Stomach (tissue), 9 donors: ENCODE data around the gene SFPQ. TPM values are rescaled to one million over a fixed set of nuclear protein-coding genes. Genes with fewer than 3 reads are reported as not detected.
"Not testable (repeated sequence)": the region's sequence is repeated elsewhere in the genome, so short reads cannot be mapped to it uniquely, and the experiment has no call there.

Source experiments
- DNase-seq, 2 donors: peaks; one replicate each; pipeline versions ENCODE4 v3.0.0 to v3.0.0-alpha.2; 2013 to 2019
- H3K27ac ChIP-seq, 5 donors: fragments of 200-600 bp in 4 of 5; sonication (generic) in 4 of 5; one replicate each; pipeline ENCODE4 v1.5.1; 2013 to 2019; ENCODE audit warnings: mild to moderate bottlenecking in 1 of 5, moderate library complexity in 1 of 5
- H3K27me3 ChIP-seq, 3 donors: fragments of 200-600 bp; sonication (generic); one replicate each; pipeline ENCODE4 v1.5.1; 2017 to 2019; ENCODE audit warnings: mixed run types in 1 of 3
- H3K36me3 ChIP-seq, 4 donors: fragments of 200-600 bp; sonication (generic); 1 replicate in 3 of 4; 2 replicates in 1 of 4; pipeline ENCODE4 v1.5.1; 2016 to 2019
- H3K4me1 ChIP-seq, 4 donors: fragments of 200-600 bp; sonication (generic); one replicate each; pipeline ENCODE4 v1.5.1; 2016 to 2019
- H3K4me3 ChIP-seq, 4 donors: fragments of 200-600 bp; sonication (generic) in 3 of 4; one replicate each; pipeline ENCODE4 v1.5.1; 2016 to 2019; ENCODE audit warnings: mild to moderate bottlenecking in 1 of 4
- H3K9me3 ChIP-seq, 4 donors: fragments of 200-600 bp; sonication (generic); one replicate each; pipeline ENCODE4 v1.5.1; 2016 to 2019
- EP300 ChIP-seq: sonication (generic); formaldehyde crosslinking; IDR thresholded peaks from one replicate; pipeline ENCODE4 v1.6.1; 2017; ENCODE audit warnings: antibody characterized with exemption
- POLR2A ChIP-seq, 4 donors: fragments of 450-650 bp; IDR thresholded peaks; one replicate each; pipeline ENCODE4 v1.6.1; 2016; ENCODE audit warnings: antibody characterized with exemption in 4 of 4, control low read depth in 2 of 4, mild to moderate bottlenecking in 1 of 4, moderate library complexity in 1 of 4
- POLR2AphosphoS5 ChIP-seq, 3 donors: sonication (generic); formaldehyde crosslinking; IDR thresholded peaks; one replicate each; pipeline ENCODE4 v1.6.1; 2016; ENCODE audit warnings: antibody characterized with exemption in 3 of 3
- WGBS, 5 donors: extraction: QIAGEN DNeasy Blood & Tissue Kit in 3 of 5; methylation state at CpG; one replicate each; pipeline versions ENCODE4 v1.1.5 to v1.1.7; 2013 to 2018; 5-methylcytosine and 5-hydroxymethylcytosine counted together
- intact Hi-C: fragments of 100-400 bp; cut with DNase I; formaldehyde crosslinking; loops from one replicate; pipeline ENCODE4 v1.15.1; 2023; ENCODE audit warnings: low total_unique reads
- polyA plus RNA-seq, 3 donors: library from polyadenylated mRNA; stranded (reverse); fragments of 200-250 nt; gene quantifications; one replicate each; pipeline ENCODE4 v1.2.3, GENCODE V29; 2013
- total RNA-seq, 5 donors: library from RNA; depleted of rRNA; stranded (reverse); fragments of >200 nt; gene quantifications; one replicate each; pipeline versions ENCODE4 v1.1.0 to v1.2.3, GENCODE V29; 2014 to 2016
- TF ChIP-seq, protein P1 (sequence below), 7 experiments: fragments of 450-650 bp in 4 of 7; fragments of 200-600 bp in 3 of 7; sonication (generic) in 3 of 7; IDR thresholded peaks; one replicate each; pipeline ENCODE4 v1.5.1; 2016 to 2019; ENCODE audit warnings: antibody characterized with exemption in 7 of 7, control low read depth in 2 of 7, mild to moderate bottlenecking in 1 of 7
- donor health status: healthy with polysubstance abuse.
- donor health status: Bipolar disorder and iron deficiency.
- donor health status: healthy.

SFPQ gene
- total and polyA plus RNA-seq, 8 donors: 86.8 to 523 (median 210) TPM

DNA sequence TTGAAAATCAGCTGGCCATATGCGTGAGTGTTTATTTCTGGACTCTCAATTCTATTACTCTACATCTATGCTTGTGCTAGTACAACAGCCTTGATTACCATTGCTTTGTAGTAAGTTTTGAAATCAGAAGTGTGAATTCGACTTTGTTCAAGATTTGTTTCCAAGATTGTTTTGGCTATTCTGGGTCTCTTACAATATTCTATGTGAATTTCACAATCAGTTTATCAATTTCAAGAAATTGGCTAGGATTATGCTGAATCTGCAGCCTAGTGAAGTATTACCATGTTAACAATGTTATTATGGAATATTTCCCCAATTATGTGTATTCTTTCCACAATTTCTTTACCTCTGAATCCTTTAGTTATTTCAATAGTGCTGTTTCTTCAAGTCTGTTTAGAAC lies 19.5 kb downstream of the SFPQ start:
- intact Hi-C loops: no loop called here
- no peak overlapping the region for H3K4me3 ChIP-seq
- H3K36me3 ChIP-seq: peaks cover 30 to 47% (median 42%) of the 10 kb centered on the region in 4 donors

DNA sequence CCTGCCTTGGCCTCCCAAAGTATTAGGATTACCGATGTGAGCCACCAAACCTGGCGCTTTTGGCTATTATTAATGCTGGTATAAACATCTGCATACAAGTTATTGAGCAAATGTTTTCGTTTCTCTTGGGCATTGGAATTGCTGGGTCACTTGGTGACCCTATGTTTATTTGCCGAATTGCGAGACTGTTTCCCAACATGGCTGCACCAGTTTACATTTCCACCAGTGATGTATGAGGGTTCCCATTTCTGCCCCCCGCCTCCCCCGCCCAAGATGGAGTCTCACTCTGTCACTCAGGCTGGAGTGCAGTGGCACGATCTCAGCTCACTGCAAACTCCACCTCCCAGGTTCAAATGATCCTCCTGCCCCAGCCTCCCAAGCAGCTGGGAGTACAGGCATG lies 20.9 kb downstream of the SFPQ start:
- intact Hi-C loops: no loop called here
- no peak for DNase-seq
- H3K36me3 ChIP-seq: peaks cover 21 to 33% (median 28%) of the 10 kb centered on the region in 4 donors
- no peaks in the 10 kb centered on the region for H3K9me3 ChIP-seq
- H3K4me1 ChIP-seq: peaks cover 0 to 37% (median 10%) of the 10 kb centered on the region in 4 donors
- H3K27ac ChIP-seq: no peak overlapping the region
- 64 to 76% (median 74%) methylated on average over 8 of the region's 8 CpGs for WGBS, 5 donors
- H3K4me3 ChIP-seq: no peak overlapping the region
- H3K27me3 ChIP-seq: no peaks in the 10 kb centered on the region
- no peak for TF ChIP-seq POLR2A (IDR thresholded peaks at IDR 0.05)
- no peak for TF ChIP-seq POLR2AphosphoS5 (IDR thresholded peaks at IDR 0.05)
- TF ChIP-seq, protein P1, sequence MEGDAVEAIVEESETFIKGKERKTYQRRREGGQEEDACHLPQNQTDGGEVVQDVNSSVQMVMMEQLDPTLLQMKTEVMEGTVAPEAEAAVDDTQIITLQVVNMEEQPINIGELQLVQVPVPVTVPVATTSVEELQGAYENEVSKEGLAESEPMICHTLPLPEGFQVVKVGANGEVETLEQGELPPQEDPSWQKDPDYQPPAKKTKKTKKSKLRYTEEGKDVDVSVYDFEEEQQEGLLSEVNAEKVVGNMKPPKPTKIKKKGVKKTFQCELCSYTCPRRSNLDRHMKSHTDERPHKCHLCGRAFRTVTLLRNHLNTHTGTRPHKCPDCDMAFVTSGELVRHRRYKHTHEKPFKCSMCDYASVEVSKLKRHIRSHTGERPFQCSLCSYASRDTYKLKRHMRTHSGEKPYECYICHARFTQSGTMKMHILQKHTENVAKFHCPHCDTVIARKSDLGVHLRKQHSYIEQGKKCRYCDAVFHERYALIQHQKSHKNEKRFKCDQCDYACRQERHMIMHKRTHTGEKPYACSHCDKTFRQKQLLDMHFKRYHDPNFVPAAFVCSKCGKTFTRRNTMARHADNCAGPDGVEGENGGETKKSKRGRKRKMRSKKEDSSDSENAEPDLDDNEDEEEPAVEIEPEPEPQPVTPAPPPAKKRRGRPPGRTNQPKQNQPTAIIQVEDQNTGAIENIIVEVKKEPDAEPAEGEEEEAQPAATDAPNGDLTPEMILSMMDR (IDR thresholded peaks at IDR 0.05): no peak
- TF ChIP-seq EP300: no peak

More for the DNA sequence above, 19.5 kb downstream of the SFPQ start:
- DNase-seq: no peak
- Histone ChIP-seq H3K9me3 (no peaks in the 10 kb centered on the region), H3K27me3 (no peaks in the 10 kb centered on the region), H3K27ac (no peak overlapping the region), H3K4me1 (peaks cover 0 to 43% (median 14%) of the 10 kb centered on the region in 4 donors)
- 52 to 83% (median 60%) methylated on average over 2 of the region's 2 CpGs for WGBS, 5 donors
- TF ChIP-seq POLR2AphosphoS5 (IDR thresholded peaks at IDR 0.05): peak in 1 of 3 donors; percentile 1
- no peak for TF ChIP-seq POLR2A (IDR thresholded peaks at IDR 0.05)

DNA sequence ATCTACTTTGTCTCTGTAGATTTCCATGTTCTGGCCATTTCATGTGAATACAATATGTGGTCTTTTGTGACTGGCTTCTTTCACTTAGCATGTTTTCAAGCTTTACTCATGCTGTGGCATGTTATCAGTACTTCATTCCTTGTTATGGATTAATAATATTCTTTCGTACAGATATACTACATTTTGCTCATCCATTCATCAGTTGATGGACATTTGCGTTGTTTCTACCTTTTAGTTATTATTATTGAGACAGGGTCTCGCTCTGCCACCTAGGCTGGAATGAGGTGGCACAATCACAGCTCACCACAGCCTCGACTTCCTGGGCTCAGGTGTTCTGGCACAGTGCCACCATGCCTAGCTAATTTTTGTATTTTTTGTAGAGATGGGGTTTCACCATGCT lies 21.4 kb downstream of the SFPQ start:
- DNase-seq: no peak
- TF ChIP-seq POLR2AphosphoS5 (IDR thresholded peaks at IDR 0.05): no peak
- TF ChIP-seq, protein P1 (IDR thresholded peaks at IDR 0.05): no peak
- TF ChIP-seq POLR2A (IDR thresholded peaks at IDR 0.05): no peak
- TF ChIP-seq EP300: no peak
- Histone ChIP-seq H3K9me3 (no peaks in the 10 kb centered on the region), H3K27ac (no peak overlapping the region), H3K4me3 (no peak overlapping the region), H3K27me3 (no peaks in the 10 kb centered on the region), H3K36me3 (peaks cover 17 to 28% (median 23%) of the 10 kb centered on the region in 4 donors), H3K4me1 (peaks cover 0 to 36% (median 10%) of the 10 kb centered on the region in 4 donors)
- WGBS, 5 donors: 74 to 81% (median 77%) methylated on average over 4 of the region's 4 CpGs
- intact Hi-C loops: no loop called here

DNA sequence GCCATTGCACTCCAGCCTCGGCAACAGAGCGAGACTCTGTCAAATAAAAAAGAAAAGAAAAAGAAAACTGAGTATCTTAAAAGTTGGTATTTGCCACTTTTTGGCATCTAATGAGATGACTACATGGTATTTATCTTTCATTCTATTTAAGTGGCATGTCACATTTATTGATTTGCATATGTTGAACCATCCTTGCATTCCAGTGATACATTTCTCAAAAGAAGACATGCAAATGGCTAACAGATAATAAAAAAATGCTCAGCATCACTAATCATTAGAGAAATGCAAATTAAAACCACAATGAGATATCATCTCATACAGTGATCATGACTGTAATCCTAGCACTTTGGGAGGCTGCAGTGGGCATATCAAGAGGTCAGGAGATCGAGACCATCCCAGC lies 28.1 kb downstream of the SFPQ start:
- 96 to 99% (median 96%) methylated on average over 3 of the region's 3 CpGs for WGBS, 5 donors

DNA sequence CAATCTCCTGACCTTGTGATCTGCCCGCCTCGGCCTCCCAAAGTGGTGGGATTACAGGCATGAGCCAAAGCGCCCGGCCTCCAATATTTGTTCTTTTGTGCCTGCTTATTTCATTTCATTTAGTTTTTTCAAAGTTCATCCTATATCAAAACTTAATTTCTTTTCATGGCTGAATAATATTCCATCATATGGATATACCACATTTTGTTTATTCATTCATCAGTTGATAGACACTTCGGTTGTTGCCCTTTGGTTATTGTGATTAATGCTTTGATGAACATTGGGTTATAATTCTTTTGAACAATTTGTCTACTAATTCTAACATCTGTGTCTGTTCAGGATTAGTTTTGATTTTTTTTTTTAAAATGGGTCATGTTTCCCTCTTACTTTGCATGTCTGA lies 41.7 kb downstream of the SFPQ start:
- intact Hi-C loops: no loop called here
- Histone ChIP-seq H3K27me3 (no peaks in the 10 kb centered on the region), H3K36me3 (no peaks in the 10 kb centered on the region), H3K9me3 (no peaks in the 10 kb centered on the region), H3K27ac (no peak overlapping the region), H3K4me1 (peaks cover 0 to 2% (median 2%) of the 10 kb centered on the region in 4 donors), H3K4me3 (no peak overlapping the region)
- no peak for DNase-seq
- TF ChIP-seq, protein P1 (IDR thresholded peaks at IDR 0.05): no peak
- no peak for TF ChIP-seq POLR2A (IDR thresholded peaks at IDR 0.05)
- no peak for TF ChIP-seq EP300
- TF ChIP-seq POLR2AphosphoS5 (IDR thresholded peaks at IDR 0.05): no peak
- 94 to 99% (median 96%) methylated on average over 5 of the region's 5 CpGs for WGBS, 5 donors

More for the DNA sequence above, 28.1 kb downstream of the SFPQ start:
- intact Hi-C loops: no loop called here
- H3K9me3 ChIP-seq: peaks cover 4 to 10% (median 9%) of the 10 kb centered on the region in 4 donors
- TF ChIP-seq, protein P1 (IDR thresholded peaks at IDR 0.05): no peak
- TF ChIP-seq POLR2AphosphoS5 (IDR thresholded peaks at IDR 0.05): no peak
- no peak for TF ChIP-seq POLR2A (IDR thresholded peaks at IDR 0.05)
- TF ChIP-seq EP300: no peak
- no peaks in the 10 kb centered on the region for H3K4me1 ChIP-seq
- no peak for DNase-seq
- no peaks in the 10 kb centered on the region for H3K27me3 ChIP-seq
- H3K27ac ChIP-seq: no peak overlapping the region
- H3K4me3 ChIP-seq: no peak overlapping the region
- H3K36me3 ChIP-seq: no peaks in the 10 kb centered on the region

DNA sequence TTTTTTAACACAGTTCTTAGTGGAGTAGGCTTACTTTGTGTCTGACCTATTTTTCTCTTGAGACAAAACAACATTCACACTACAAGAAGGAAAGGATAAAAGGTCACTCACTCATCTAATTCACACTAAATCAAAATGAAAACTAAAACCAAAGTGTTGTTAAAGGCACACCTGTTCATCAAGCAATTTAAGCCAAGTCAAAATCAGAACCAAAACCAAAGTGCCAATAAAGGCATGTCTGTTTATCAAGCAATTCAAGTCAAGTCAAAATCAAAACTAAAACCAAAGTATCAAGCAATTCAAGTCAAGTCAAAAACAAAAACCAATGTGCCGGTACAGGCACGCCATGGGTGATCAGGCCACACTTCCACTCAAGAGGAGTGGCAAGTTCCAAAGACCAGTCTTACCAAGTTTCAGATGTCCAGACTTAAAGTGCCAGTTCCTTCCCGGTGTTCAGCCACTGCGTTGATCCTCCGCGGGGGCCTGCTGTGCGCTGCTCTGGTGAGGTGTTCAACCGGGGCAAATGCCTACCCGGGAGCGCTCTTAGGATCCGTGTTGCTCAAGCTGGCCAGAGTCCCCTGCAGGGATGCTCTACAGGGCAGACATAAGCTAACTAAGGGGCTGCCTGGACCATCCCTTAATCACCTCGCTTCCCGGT lies 46.9 kb downstream of the SFPQ start:
- 67 to 73% (median 71%) methylated on average over 13 of the region's 13 CpGs for WGBS, 5 donors
- H3K9me3 ChIP-seq, H3K27me3 ChIP-seq, DNase-seq, intact Hi-C loops, H3K36me3 ChIP-seq, H3K4me3 ChIP-seq: not testable (repeated sequence)
- H3K4me1 ChIP-seq: peaks cover 0 to 10% (median 4%) of the 10 kb centered on the region in 4 donors
- H3K27ac ChIP-seq: peak overlapping the region in 1 of 5 donors; percentile 45
